ENCODE measurements around the gene TMEM250.

DNA sequence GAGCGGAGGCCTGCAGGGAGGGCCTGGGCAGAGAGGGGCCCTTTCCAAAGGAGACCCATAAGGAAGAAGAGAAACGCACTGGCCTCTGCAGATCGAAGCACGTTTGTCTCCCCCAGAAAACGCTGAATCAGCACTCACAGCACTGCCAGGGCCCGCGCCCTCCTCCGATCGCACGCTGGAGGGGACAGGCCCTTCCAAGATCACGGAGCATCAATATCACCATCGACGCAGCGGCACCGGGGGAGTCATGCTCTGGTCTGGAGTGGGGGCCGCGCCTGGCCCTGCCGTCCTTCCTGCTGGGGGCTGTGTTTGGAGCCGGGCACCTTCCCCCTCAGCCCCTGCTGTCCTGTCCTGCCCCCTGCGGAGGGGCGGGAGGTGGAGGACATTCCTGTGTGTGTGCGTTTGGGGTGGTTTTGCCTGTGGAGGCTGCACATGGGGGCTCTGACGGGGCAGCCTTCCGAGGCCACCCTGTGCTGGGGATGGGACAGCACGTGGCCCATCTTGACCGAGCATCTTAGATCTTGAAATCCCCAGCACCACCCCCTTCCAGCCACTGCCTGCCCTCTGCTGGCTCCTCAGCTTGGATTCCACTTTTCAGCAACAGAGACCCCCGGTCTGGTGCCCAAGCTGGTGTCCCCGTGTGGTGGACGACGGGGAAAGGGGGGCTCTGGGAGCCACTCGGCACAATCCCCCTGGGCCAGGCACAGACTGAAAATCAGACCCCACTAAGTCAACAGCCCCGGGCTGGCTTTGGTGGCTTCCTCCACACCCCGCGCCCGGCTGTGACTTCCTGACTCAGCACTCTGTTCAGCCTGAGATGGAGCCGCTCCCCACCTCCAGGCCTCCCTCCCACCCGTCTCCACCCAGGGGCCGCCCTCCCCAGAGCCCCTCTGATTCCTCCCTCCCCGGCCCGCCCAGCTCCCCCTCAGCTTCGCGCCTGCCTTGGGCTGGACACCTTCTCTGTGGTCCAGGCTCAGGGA is 8.3 kb downstream of the TMEM250 start:
- TF ChIP-seq EP300 (IDR thresholded peaks at IDR 0.05; ENCODE audit: borderline replicate concordance in 1 of 2, low read depth in 1 of 2, low read length in 1 of 2) = no peak
- no peak for TF ChIP-seq CHD2 (IDR thresholded peaks at IDR 0.05; ENCODE audit: low read length, partially characterized antibody)
- TF ChIP-seq, protein P1, sequence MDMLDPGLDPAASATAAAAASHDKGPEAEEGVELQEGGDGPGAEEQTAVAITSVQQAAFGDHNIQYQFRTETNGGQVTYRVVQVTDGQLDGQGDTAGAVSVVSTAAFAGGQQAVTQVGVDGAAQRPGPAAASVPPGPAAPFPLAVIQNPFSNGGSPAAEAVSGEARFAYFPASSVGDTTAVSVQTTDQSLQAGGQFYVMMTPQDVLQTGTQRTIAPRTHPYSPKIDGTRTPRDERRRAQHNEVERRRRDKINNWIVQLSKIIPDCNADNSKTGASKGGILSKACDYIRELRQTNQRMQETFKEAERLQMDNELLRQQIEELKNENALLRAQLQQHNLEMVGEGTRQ (IDR thresholded peaks at IDR 0.05; ENCODE audit: borderline replicate concordance, low read depth, low read length) = no peak
- no peak for TF ChIP-seq YY1 (IDR thresholded peaks at IDR 0.05; ENCODE audit: low read depth)
- TF ChIP-seq, protein P2, sequence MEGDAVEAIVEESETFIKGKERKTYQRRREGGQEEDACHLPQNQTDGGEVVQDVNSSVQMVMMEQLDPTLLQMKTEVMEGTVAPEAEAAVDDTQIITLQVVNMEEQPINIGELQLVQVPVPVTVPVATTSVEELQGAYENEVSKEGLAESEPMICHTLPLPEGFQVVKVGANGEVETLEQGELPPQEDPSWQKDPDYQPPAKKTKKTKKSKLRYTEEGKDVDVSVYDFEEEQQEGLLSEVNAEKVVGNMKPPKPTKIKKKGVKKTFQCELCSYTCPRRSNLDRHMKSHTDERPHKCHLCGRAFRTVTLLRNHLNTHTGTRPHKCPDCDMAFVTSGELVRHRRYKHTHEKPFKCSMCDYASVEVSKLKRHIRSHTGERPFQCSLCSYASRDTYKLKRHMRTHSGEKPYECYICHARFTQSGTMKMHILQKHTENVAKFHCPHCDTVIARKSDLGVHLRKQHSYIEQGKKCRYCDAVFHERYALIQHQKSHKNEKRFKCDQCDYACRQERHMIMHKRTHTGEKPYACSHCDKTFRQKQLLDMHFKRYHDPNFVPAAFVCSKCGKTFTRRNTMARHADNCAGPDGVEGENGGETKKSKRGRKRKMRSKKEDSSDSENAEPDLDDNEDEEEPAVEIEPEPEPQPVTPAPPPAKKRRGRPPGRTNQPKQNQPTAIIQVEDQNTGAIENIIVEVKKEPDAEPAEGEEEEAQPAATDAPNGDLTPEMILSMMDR (IDR thresholded peaks at IDR 0.05) = no peak
- TF ChIP-seq TAF1 (IDR thresholded peaks at IDR 0.05; ENCODE audit: borderline replicate concordance, low read depth, low read length) = no peak
- peak; percentile 14; the same call in 1 of the 2 replicates for TF ChIP-seq SMC3 (IDR thresholded peaks at IDR 0.05; ENCODE audit: low read depth, low read length)
- TF ChIP-seq RAD21 (IDR thresholded peaks at IDR 0.05; ENCODE audit: low read length) = peak; percentile 35
- no peak for TF ChIP-seq POLR2AphosphoS5 (IDR thresholded peaks at IDR 0.05; ENCODE audit: low read depth, low read length)
- TF ChIP-seq EZH2phosphoT487 (IDR thresholded peaks at IDR 0.05; ENCODE audit: borderline replicate concordance, low read depth) = no peak
- no peak for TF ChIP-seq TEAD4 (IDR thresholded peaks at IDR 0.05; ENCODE audit: borderline replicate concordance, insufficient read depth)
- no peak for TF ChIP-seq SIN3A (IDR thresholded peaks at IDR 0.05; ENCODE audit: borderline replicate concordance, low read depth, low read length)

All from SK-N-SH (cell line).